Hypothalamus (tissue), 51 donors: Measurements from ENCODE around the gene BZW2.

ENCODE experiments used
- DNase-seq, 51 donors: peaks; one replicate each; lab custom pipeline; 2025; lab: John Stamatoyannopoulos, UW

Gene BZW2

DNA sequence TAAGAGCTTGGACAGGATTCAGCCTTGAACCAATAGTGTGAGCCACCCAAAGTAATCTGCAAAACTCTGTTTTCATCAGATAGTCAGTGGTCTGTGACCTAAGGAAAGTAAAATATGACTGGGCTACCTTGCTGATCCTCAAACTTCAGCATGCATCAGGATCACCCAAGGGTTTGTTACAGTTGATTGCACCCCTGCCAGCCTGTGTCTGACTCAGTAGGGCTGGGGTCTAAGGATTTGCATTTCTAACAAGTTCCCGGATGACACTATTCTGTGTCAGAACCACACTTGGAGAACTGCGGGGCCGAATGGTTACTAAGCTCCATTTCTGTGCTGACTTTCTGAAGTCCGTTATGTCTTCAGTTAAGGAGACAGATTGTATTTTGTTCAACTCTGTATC lies 66.9 kb downstream of the BZW2 start:
- DNase-seq, result no peak

DNA sequence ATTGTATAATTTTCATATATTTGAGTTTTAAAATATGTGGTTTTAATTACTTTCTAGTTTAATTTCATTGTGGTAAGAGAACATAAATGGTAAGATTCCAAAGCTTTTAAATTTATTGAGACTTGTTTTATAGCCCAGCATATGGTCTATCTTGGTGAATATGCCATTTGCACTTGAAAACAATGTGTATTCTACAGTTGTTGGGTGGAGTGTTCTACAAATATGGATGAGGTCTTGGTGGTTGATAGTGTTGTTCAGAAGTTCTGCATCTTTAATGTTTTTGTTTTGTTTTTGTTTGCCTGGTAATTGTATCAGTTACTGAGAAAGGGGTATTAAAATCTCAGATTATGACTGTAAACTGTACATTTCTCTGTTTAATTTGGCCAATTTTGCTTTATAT lies 69.9 kb downstream of the BZW2 start:
- DNase-seq, result no peak

DNA sequence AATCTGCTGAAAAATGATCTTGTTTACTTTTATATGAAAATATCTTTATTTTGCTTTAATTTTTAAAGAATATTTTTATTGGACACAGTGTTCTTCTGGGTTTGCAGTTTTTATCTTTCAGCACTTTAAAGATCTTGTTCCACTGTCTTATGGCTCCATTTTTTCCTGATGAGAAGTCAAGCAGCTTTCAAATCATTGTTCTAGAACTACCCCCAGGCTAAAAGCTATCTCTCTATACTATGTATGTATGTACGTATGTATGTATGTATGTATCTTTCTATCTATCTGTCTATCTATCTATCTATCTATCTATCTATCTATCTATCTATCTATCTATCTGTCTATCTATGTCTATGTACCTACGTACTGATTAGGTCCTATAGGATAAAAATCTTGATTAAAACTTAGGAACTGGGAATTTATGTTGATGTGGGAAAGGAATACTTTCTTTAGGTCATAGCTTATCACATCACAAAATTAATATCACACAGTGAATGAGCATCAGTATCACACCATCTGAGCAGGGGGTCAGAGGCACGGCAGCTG lies 72.2 kb downstream of the BZW2 start:
- no peak for DNase-seq

DNA sequence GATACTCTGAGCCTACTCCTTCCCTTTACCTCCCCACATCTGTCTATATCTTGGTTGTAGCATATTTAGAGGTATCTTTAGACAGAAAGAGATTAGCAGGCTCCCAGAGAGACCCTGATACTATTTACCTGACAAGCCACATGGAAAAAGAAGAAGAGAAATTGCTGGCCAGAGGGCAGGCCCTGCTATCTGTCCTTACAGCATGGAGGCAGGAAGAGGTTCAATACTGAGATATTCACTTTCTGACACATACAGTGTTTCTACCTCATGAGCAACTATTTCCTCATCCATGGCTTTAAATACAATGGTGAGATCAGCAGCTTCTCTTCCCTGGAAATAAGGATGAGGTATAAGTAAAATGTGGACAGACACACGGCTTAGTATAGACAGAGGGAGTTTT lies 73.7 kb downstream of the BZW2 start:
- no peak for DNase-seq

DNA sequence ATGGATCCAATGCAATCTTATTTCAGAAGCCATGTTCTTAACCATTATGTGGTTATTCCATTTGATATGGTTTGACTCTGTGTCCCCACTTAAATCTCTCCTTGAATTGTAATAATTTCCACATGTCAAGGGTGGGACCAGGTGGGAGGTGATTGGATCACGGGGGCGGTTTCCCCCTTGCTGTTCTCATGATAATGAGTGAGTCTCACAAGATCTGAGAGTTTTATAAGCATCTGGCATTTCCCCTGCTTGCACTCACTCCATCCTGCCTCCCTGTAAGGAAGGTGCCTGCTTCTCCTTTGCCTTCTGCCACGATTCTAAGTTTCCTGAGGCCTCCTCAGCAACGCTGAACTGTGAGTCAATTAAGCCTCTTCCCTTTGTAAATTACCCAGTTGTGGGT lies 75.6 kb downstream of the BZW2 start:
- DNase-seq, result no peak

DNA sequence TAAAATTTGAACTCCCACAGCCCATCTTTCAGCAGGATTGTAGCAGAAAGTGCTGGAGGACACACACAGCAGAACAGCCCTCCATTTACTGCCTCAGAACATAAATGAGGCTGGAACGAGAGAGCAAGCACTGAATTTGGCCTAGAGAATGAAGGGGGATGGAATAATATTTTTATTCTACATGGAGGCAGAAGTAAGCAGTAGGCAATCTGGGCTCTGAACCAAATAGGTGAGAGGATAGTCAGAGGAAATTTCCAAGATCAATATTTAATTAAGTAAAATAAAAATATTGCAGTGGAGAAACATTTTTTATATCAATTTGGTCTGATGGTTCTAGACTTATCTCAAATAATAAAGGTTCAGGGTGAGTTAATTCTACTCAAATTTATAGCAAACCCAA lies 78.4 kb downstream of the BZW2 start:
- no peak for DNase-seq

DNA sequence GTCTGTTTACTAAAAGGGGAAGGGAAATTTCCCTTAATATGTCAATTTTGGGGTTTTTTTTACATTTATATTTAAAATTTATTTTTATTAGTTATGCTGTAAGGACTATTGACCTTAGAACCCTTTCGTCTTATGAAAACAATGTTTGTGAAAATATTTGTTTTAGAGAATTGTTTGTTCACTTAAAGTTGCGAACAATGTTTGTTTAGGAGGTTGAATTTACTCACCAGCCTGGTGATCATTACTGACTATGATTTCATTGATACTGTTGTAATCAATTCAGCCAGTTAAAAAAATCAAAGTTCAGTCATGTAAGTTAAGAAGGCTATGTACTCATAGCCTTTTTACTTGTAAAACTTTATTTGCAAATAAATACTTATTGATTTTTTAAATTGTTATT lies 80.2 kb downstream of the BZW2 start:
- DNase-seq, result no peak

DNA sequence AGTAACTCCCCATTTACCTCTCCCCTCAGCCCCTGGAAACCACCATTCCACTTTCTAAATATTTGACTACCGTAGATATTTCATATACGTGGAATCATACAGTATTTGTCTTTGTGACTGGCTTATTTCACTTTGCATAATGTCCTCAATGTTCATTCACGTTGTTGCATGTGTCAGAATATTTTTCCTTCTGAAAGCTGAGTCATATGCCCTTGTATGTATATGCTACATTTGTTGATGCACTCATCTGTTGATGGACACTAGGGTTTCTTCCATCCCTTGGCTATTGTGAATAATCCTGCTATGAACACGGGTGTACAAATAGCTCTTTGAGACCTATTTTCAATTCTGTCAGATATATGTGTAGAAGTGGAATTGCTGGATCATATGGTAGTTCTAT lies 81.8 kb downstream of the BZW2 start:
- no peak for DNase-seq

DNA sequence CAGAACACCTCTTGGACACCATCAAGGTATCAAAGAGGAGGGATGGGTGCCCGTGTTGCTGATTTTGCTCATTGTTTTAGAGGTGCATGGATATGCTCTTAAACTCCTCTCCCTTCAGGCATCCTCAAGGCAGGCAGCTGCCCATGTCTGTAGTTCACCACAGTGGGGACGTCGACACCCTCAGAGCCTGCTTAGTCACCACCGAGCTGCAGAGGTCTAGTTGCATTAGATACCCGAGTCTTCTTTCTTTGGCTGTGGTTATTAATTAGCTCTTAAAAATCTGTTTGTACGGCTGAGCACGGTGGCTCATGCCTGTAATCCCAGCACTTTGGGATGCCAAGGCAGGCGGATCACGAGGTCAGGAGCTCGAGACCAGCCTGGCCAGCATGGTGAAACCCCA lies 82.8 kb downstream of the BZW2 start:
- no peak for DNase-seq

DNA sequence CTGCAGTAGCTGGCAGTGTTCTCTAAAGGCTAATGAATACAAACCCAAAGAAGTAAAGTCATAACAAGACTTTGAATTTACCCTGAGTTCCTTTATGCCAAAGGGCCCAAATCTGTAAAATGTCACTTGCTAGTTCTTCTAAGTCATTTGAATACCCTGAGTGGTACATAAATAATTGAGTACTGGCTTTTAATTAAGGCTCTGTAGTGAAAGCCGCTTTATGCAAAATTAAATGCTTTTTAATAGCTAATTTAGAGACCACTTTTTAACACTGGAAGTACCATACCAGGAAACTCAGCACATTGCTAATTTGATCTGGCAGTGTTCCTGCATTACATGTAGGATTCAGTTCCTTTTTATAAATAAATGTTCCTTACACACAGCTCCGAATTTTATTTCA lies 83.6 kb downstream of the BZW2 start:
- DNase-seq, result no peak

DNA sequence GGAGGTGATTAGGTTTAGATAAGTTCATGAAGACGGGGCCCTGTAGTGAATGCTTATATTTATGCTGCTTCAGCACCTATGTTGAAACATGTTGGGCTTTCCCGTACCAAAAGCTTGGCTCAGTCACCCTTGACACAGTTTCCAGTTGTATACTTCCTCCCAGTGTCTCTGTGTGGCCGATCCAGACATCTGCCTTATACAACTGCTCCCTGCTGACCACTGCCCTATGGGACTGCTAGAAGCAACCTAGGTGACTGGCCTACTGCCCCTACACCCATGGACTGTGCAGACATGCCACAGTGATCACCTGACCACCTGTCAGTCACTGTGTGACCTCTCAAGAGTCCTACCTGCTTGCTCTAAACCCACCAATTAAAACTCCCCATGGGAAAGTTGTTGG lies 85.0 kb downstream of the BZW2 start:
- no peak for DNase-seq

DNA sequence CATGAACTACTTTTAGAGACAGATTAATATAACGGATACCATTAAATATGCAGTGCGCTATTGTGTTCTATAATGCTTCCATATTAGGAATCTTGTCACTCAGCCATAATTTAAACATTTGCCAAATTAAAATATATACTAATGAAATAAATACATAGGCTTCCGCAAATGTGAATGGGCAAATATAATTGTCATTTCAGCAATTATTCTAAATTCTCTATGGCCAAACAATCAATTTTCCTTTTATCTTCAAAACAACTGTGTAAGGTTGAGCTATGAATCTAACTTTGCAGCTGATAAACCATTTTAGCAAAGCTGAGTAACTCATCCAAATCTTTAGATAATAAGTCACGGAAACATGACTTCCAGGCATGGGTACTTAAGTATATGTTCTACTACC lies 86.8 kb downstream of the BZW2 start:
- DNase-seq, result no peak

DNA sequence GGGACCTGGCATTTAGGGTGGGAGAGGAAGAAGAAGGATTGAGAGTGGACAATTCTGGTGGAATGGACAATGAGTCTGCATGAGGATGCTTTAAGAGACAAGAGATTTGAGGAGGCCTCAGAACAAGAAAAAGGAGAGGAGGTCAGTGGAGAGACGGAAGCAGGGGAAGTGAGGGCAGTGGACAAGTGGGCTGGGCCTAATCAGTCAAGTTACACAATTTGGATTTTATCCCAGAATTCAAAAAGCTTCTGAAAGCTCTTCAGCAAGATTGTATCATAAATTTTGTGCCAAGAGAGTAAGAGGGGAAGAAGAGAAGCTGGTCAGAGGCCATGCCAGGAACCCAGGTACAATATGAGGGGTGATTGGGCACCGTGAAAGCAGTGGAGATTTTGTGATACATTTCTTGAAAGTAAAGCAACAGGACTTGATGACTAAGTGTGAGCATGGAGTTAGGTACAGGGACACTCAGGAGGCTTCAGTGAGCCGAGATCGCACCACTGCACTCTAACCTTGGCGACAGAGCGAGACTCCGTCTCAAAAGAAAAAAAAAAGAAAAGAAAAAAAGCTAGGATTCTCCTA lies 88.3 kb downstream of the BZW2 start:
- DNase-seq, result no peak

DNA sequence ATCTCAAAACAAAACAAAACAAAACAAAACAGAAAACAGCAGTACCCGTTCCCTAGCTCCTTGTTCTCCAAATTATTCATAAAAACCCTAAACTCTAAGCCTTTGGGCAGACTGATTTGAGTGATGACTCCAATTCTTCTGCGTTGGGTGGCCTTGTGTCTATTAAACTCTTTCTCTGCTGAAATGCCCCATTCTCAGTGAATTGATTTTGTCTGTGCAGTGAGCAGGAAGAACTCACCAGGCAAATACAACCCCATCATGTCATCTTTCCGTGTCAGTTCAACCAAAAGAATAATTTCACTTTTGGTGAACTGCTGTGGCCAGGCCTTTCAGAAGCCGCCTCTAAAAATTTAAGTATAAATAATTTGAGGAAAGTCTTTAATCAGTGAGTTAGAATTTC lies 89.0 kb downstream of the BZW2 start:
- no peak for DNase-seq

DNA sequence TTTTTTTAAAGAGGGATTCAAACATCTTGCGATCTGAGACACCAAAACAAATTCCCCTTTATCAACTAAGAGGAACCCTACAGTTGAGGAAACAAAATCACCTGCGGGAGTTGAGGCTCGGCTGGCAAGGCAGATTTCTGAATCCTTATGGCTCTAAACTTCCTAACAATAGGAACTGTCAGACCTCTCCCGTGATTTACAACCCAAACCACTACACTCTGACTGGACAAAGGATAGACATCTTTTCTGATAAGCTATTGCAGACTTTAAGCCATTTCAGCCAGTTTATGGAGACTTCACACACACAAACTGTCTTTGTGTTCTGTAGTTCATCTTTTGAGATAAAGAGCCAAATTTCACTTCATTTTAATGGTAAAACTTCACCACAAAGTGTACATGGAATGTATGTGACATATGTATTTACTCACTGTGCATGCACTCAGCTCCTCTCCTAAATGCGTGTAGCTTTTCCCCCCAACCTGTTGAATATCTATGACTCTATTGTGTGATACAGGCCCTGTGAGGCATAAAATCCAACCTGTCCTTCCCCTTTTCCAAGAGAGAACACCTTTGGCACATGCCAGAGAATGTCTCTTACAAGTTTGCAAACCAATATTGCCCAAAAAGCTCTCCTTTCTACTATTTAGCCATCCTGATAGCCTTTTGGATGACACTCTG lies 92.2 kb downstream of the BZW2 start:
- DNase-seq, result no peak

DNA sequence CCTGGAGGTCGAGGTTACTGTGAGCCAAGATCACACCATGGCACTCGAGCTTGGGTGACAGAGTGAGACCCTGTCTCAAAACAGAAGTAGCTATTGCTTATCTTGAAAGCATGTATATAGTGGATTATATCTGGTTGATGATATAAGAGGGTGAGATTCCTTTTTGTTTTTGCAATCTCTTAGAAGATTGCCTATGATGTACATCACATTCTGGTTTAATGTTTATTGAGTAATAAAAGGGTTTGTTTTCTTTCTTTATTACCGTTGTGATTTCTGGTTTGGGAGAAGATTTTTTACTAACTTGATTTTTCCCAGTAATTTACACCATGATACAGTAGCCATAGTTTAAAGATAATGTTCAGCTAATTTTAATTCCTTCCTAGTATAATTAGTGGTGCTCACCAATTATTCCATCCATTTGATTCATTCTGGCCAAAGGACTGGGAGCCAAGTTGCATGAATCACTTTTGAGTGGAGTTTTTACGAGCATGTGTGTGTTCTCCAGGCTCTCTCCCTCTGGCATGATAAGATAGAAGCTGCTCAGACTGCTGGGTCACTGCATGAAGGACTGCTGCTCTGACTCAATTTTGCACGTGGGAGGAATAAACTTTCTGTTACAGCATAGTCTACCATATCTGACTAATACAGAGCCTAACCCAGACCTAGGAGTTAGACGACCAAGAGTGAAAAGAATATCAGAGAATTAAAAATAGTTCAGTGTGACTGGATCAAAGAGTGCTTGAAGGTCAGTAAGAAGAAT lies 94.1 kb downstream of the BZW2 start:
- peak in 1 of 51 donors; percentile 32 for DNase-seq

DNA sequence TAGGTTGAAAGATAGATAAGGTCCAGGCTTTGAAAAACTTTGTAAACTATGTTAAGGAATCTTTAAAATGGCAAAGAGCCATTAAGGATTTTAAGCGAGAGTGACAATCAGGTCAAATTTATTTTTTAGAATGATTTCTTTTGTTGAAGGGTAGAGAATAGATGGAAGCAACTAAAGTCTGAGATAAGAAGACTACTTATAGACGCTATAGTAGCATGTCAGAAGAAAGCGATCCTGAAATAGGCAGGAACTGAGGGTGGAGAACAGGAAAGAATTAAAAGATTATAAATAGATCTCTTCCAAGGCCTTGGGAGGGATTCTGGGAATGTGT lies 94.6 kb downstream of the BZW2 start:
- no peak for DNase-seq

DNA sequence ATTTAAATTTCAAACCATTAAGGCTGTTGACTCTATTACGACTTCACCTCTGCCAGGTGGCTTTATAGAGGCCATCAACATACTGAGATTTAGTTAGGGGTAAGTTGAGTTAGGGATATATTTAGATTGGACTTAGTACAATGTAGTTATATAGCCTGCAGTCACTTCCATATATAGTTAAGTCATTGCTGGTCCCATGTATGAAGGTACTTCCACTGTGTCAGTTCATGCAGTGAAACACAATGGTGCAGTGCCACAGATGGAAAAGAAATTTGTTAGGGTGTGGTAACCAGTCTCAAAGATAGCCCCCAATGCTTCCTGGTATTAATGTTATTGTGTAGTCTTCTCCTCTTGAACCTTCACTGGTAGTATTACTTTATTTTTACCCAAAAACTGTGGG lies 95.0 kb downstream of the BZW2 start:
- DNase-seq, result no peak

DNA sequence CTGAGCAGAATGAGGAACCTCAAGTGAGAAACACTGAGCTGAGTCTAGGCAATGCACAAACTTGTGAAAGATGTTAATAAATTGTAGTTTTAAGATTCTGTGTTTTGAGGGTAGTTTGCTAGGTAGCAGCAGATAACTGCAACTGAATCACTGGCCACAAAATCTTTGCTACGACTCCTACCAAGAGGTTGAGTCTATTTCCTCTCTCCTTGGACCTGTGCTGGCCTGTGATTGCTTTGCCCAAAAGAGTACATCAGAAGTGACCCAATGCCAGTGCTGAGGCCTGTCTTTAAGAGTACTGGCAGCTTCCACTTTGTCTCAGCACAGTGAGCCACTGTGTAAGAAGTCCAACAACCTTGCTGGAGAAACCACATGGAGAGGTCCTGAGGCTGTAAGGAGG lies 95.7 kb downstream of the BZW2 start:
- no peak for DNase-seq

DNA sequence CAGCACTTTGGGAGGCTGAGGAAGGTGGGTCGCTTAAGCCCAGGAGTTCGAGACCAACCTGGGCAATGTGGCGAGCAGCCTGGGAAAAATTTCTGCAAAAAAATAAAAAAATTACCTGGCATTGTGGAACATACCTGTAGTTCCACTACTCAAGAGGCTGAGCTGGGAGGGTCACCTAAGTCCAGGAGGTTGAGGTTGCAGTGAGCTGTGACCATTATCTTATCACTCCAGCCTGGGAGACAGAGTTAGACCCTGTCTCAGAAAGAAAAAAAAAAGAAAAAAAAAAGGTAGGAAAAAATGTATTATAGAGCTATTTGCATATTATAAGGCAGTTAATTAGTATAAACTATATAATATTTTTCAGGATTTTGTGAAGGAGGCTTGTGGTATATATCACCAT lies 96.6 kb downstream of the BZW2 start:
- DNase-seq, result no peak

DNA sequence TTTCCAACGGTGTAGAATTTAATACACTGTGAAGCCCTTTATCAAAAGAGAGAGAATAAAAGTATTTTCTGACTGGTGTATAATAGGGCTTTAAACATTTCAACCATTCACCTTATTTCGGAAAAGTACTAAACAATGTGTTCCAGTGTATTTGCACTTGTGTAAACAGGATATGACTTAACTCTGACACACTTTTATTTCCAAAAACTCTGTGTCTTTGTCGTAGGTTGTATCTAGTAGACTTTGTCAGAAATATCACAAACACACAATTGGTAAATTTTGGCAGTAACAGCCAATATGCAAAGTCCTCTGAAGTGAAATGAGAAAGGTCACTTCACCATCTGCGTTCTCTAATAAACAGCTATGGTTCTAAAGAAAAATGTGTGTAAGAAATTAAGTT lies 97.3 kb downstream of the BZW2 start:
- no peak for DNase-seq
